Measurements from ENCODE around the gene NSMCE1. TPM values are rescaled to one million over a fixed set of nuclear protein-coding genes. Genes with fewer than 3 reads are reported as not detected.
A peak's percentile ranks its signal among the peaks of the same experiment; 100 is the strongest.

The NSMCE1 gene
- total and polyA plus RNA-seq, 2 of the 4 experiments (the other 2 are of a cell fraction) = 47.5 to 120 TPM

DNA sequence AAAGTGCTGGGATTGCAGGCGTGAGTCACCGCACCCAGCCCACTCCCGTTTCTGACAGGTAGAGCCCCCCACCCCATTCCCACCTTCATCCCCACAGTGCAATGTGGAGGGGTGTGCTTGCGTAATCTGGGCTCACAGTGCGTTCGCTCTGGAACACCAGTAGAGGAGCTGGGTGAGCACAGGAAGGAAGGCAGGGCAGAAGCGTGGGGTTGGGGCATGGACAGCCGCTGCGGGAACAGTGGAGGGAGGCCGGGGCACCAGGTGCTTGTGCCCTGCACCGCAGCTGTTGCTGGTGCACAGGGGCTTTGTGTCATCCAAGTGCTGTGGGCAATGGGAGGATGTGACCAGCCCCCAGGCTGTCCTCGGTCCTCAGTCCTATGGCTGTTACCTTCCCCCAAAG lies 40.5 kb downstream of the NSMCE1 start:
- H4K8ac ChIP-seq (ENCODE audit: low read depth in 2 of 2, low read length in 2 of 2) = no peak overlapping the region
- H4K20me1 ChIP-seq (ENCODE audit: insufficient read depth, low read length) = no peaks in the 10 kb centered on the region
- no peak overlapping the region for H2BK20ac ChIP-seq (ENCODE audit: low read depth, low read length)
- WGBS, 2 experiments (ENCODE audit: extremely low coverage in 2 of 2, insufficient read length in 1 of 2) = no CpG with 5 or more reads among the region's 12 CpGs
- no peak for DNase-seq
- H3K23ac ChIP-seq (ENCODE audit: low read depth, low read length) = no peak overlapping the region
- H3K4ac ChIP-seq (ENCODE audit: low read depth, low read length) = no peak overlapping the region
- intact Hi-C loops (cut with micrococcal nuclease) (no loop called here), dilution Hi-C loops (cut with HindIII; ENCODE audit: low sequenced_read_pairs, unreplicated experiment) (no loop called here), in situ Hi-C loops (cut with MboI; ENCODE audit: low sequenced_read_pairs) (no loop called here)
- no peak overlapping the region for H2BK15ac ChIP-seq (ENCODE audit: low read depth, low read length)
- H3K18ac ChIP-seq (ENCODE audit: low read depth, low read length) = no peak overlapping the region
- no TSS peak for BruUV-seq (replicated peaks)
- H3K27me3 ChIP-seq (ENCODE audit: control insufficient read depth, insufficient read depth, low read length) = no peaks in the 10 kb centered on the region
- ChIA-PET CTCF (no interaction called here), POLR2A (ENCODE audit: unreplicated experiment) (no interaction called here)
- H4K91ac ChIP-seq (ENCODE audit: insufficient read depth, low read depth, low read length) = no peak overlapping the region
- no peak overlapping the region for H2BK120ac ChIP-seq (ENCODE audit: low read depth, low read length)
- no peak overlapping the region for H2AFZ ChIP-seq (replicated peaks; ENCODE audit: low read length, poor library complexity)
- H3K79me1 ChIP-seq (ENCODE audit: low read depth in 1 of 2, low read length in 2 of 2) = peaks cover 0 to 16% of the 10 kb centered on the region in 2 experiments; a peak in 1 of 4 replicates
- H2AK5ac ChIP-seq (ENCODE audit: low read depth, low read length) = no peak overlapping the region
- H4K5ac ChIP-seq (ENCODE audit: low read depth, low read length) = no peak overlapping the region
- peaks cover 14% of the 10 kb centered on the region for H3K9me1 ChIP-seq (ENCODE audit: insufficient read depth, low read length)
- H3K36me3 ChIP-seq (ENCODE audit: control insufficient read depth, insufficient read depth, low read length) = peaks cover 50% of the 10 kb centered on the region
- peaks cover 9% of the 10 kb centered on the region for H3K4me1 ChIP-seq (ENCODE audit: control insufficient read depth, insufficient read depth, low read length)
- H3K56ac ChIP-seq (ENCODE audit: extremely low read depth, insufficient read depth, low read length) = no peak overlapping the region
- no peak overlapping the region for H3K27ac ChIP-seq (ENCODE audit: insufficient read depth, low read length)
- H3K9me3 ChIP-seq (ENCODE audit: control insufficient read depth, insufficient read depth, low read length) = no peaks in the 10 kb centered on the region
- H3K4me2 ChIP-seq (ENCODE audit: low read depth, low read length) = no peak overlapping the region
- no peak overlapping the region for H3K14ac ChIP-seq (replicated peaks; ENCODE audit: low read depth, low read length)
- H3K4me3 ChIP-seq (ENCODE audit: insufficient read depth, low read depth, low read length) = no peak overlapping the region
- TF ChIP-seq MXI1 (IDR thresholded peaks at IDR 0.05; ENCODE audit: borderline replicate concordance, low read depth, low read length) (no peak), CEBPB (IDR thresholded peaks at IDR 0.05; ENCODE audit: low read depth, low read length) (peak; percentile 40; the same call in 1 of the 2 replicates)
- TF ChIP-seq, protein P1, sequence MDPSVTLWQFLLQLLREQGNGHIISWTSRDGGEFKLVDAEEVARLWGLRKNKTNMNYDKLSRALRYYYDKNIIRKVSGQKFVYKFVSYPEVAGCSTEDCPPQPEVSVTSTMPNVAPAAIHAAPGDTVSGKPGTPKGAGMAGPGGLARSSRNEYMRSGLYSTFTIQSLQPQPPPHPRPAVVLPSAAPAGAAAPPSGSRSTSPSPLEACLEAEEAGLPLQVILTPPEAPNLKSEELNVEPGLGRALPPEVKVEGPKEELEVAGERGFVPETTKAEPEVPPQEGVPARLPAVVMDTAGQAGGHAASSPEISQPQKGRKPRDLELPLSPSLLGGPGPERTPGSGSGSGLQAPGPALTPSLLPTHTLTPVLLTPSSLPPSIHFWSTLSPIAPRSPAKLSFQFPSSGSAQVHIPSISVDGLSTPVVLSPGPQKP (IDR thresholded peaks at IDR 0.05; ENCODE audit: borderline replicate concordance, low read depth, low read length) = no peak
- no peak for ATAC-seq (ENCODE audit: low read depth)
- no peak overlapping the region for H2BK5ac ChIP-seq (ENCODE audit: low read depth, low read length, poor library complexity, severe bottlenecking)
- no peak overlapping the region for H2AK9ac ChIP-seq (replicated peaks; ENCODE audit: low read depth, low read length, poor library complexity)
- no peak overlapping the region for H3K9ac ChIP-seq (ENCODE audit: low read depth, low read length)
